SH-SY5Y (cell line): Measurements from ENCODE around the gene HGS.

Experiments used
- GATA2 ChIP-seq: IDR thresholded peaks from 2 replicates; pipeline ENCODE4 v1.6.1; 2011; ENCODE audit warnings: mild to moderate bottlenecking, low read depth, low read length
- GATA3 ChIP-seq: IDR thresholded peaks from 2 replicates; pipeline ENCODE4 v1.6.1; 2011; ENCODE audit warnings: low read depth, mild to moderate bottlenecking, low read length, moderate library complexity

GRCh38 chr17:81672954-81673353 is 10.9 kb upstream of the HGS start:
- TF ChIP-seq GATA2 = no peak
- no peak for TF ChIP-seq GATA3
